Mesothelial cell of epicardium (in vitro differentiated cells): ENCODE data around the gene RBM20. TPM values are rescaled to one million over a fixed set of nuclear protein-coding genes. Genes with fewer than 3 reads are reported as not detected.

Experiments used
- DNase-seq, 2 experiments: peaks; one replicate each; pipeline ENCODE4 v3.0.0; 2021; ENCODE audit warnings: low spot score in 2 of 2; ENCODE audit not compliant: unreplicated experiment in 2 of 2
- H3K27ac Mint-ChIP-seq: 2 replicates; pipeline ENCODE4 v1.8.0; 2021; ENCODE audit warnings: mixed read lengths
- H3K27me3 Mint-ChIP-seq: 2 replicates; pipeline ENCODE4 v1.8.0; 2021; ENCODE audit warnings: low read depth, mixed read lengths
- H3K36me3 Mint-ChIP-seq: 2 replicates; pipeline ENCODE4 v1.8.0; 2021; ENCODE audit warnings: mixed read lengths
- H3K4me1 Mint-ChIP-seq: 2 replicates; pipeline ENCODE4 v1.8.0; 2021; ENCODE audit warnings: mixed read lengths
- H3K4me3 Mint-ChIP-seq: 2 replicates; pipeline ENCODE4 v1.8.0; 2021; ENCODE audit warnings: mild to moderate bottlenecking, moderate library complexity, mixed read lengths
- H3K9me3 Mint-ChIP-seq: 2 replicates; pipeline ENCODE4 v1.8.0; 2021; ENCODE audit warnings: mixed read lengths
- total RNA-seq: library from RNA; stranded (reverse); gene quantifications from 3 replicates; pipeline ENCODE4 v1.2.1, GENCODE V29; 2021
- TF ChIP-seq, protein P1 (sequence below): fragments of 200-600 bp; sonication (generic); IDR thresholded peaks from one replicate; pipeline ENCODE4 v1.5.0; 2021; ENCODE audit warnings: antibody characterized with exemption; ENCODE audit not compliant: unreplicated experiment

RBM20 gene
- total RNA-seq, 1 donor from 2014 or later = 23.3 TPM

GRCh38 chr10:110870823-110871297 is 226.7 kb downstream of the RBM20 start:
- Mint-ChIP-seq H3K36me3 (no peaks in the 10 kb centered on the region), H3K4me3 (peak overlapping the region; percentile 96), H3K9me3 (no peaks in the 10 kb centered on the region), H3K27ac (peak overlapping the region; percentile 98), H3K27me3 (no peaks in the 10 kb centered on the region), H3K4me1 (peaks cover 43% of the 10 kb centered on the region)
- TF ChIP-seq, protein P1, sequence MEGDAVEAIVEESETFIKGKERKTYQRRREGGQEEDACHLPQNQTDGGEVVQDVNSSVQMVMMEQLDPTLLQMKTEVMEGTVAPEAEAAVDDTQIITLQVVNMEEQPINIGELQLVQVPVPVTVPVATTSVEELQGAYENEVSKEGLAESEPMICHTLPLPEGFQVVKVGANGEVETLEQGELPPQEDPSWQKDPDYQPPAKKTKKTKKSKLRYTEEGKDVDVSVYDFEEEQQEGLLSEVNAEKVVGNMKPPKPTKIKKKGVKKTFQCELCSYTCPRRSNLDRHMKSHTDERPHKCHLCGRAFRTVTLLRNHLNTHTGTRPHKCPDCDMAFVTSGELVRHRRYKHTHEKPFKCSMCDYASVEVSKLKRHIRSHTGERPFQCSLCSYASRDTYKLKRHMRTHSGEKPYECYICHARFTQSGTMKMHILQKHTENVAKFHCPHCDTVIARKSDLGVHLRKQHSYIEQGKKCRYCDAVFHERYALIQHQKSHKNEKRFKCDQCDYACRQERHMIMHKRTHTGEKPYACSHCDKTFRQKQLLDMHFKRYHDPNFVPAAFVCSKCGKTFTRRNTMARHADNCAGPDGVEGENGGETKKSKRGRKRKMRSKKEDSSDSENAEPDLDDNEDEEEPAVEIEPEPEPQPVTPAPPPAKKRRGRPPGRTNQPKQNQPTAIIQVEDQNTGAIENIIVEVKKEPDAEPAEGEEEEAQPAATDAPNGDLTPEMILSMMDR = no peak
- DNase-seq = no peak

DNA sequence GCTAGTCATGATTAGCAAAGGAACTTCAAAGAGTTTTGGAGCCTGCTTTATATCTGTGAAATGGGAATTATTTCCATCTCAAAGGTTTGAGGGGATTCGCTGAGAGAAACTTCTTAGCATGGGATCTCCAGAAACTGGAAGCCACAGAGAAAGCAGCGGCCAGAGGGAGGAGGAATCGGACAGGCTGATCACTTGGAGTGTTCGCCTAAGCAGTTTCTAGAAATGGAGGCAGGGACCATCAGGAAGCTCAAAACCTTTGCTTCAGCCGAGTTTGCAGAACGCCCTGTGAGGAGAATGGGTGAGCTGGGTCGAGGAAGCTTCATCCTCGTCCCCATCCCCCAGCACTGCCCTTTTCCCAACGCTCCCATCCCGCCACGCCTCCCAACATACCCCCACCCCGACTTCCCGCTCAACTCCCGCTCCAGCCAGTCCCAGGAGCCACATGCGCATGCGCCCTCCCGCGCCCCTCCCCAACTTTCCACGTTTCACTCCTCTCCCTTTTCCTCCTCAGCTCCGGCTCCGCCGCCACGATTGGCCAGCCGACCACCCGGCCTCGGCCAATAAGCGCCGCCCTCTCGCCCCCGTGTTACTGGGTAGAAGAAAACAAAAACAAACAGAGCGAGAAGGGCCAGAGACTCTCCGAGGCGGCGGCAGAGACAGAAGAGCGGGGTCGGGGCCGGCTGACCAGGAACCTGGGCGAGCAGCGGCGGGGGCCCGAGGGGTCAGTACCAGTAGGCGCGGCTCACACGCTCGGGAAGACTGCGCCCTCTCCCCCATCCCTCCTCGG is 227.4 kb downstream of the RBM20 start, which contains the start of gene PDCD4:
Gene PDCD4 (plus strand): TSS at position 631 of the 787 bp plus-strand sequence. CDS start 4,100 bp downstream, outside the sequence.
- H3K9me3 Mint-ChIP-seq = no peaks in the 10 kb centered on the region
- peak; percentile 99 to 100 for DNase-seq
- peak within 1 kb of the TSS; percentile 96 for H3K4me3 Mint-ChIP-seq
- TF ChIP-seq, protein P1 = no peak
- no peaks in the 10 kb centered on the region for H3K27me3 Mint-ChIP-seq
- no peaks in the 10 kb centered on the region for H3K36me3 Mint-ChIP-seq
- H3K27ac Mint-ChIP-seq = peak within 1 kb of the TSS; percentile 98
- H3K4me1 Mint-ChIP-seq = peaks cover 36% of the 10 kb centered on the region

GRCh38 chr10:110872145-110872983 is 228.2 kb downstream of the RBM20 start:
- Mint-ChIP-seq H3K4me1 (peaks cover 32% of the 10 kb centered on the region), H3K4me3 (peak overlapping the region; percentile 96), H3K36me3 (peaks cover 1% of the 10 kb centered on the region), H3K27me3 (no peaks in the 10 kb centered on the region), H3K27ac (peak overlapping the region; percentile 90), H3K9me3 (no peaks in the 10 kb centered on the region)
- peak; percentile 61 to 84 for DNase-seq
- TF ChIP-seq, protein P1 = no peak

DNA sequence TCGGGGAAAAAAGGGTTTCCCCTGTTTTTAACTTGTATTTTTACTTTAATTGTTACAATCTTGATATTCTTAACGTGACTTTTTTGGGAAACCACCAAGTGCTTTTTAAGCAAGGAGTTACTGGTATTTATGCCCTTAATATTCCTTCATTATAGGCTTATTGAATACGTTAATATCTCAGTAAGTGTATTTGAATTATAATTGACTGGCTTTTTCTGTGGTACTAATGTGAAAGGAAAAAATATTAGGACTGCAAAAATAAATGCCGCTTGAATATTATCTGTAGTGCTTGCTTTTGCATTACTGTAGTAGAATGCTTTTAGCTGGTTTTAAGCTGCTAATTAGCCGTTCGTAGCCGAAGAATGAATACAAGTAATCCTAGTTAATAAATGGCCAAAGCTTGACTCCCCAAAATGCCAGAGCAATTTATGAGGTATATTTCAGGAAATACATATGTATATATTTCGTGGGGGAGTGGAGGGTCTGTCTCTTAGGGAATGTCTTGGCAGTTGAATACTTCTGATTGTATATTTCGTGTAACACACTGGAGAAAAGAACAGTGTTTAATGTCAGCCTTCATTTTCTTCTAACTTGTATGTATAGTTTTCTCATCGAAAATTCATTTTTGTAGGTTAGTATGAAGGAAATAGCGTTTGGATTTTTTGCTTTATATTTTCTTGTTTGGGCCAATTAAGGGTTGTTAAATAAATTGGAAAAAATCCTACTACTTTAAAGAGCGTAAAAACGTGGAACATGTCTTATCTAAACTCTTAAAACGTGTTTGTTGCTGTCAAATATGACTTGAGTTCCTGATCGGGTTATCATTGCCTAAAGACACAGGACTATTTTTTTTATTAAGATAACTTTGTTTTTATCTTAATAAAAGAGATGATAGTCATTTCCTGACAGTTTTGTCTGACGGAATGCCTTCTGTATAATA is 229.1 kb downstream of the RBM20 start:
- H3K27me3 Mint-ChIP-seq = no peaks in the 10 kb centered on the region
- no peaks in the 10 kb centered on the region for H3K9me3 Mint-ChIP-seq
- peak overlapping the region; percentile 90 for H3K27ac Mint-ChIP-seq
- no peak for DNase-seq
- TF ChIP-seq, protein P1 = no peak
- H3K4me1 Mint-ChIP-seq = peaks cover 29% of the 10 kb centered on the region
- peak overlapping the region; percentile 81 for H3K4me3 Mint-ChIP-seq
- H3K36me3 Mint-ChIP-seq = peaks cover 1% of the 10 kb centered on the region

DNA sequence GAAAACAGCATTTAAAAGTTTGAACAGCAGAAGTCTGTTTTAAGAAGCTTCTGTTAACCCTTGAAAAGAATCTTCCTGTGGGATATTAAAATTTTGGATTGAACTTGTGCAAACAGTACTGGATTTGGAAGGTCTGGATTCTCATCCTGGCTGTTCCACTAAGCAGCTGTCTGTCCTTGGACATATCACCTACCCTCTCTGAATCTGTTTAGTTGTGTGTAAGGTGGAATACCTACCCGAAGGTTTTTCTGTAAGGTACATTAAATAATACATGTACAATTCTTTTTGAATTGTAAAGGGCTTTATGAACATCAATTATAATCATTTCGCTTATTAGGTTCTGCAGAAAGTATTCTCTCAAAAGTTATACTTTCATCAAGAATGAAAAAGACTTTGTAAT is 229.8 kb downstream of the RBM20 start:
- Mint-ChIP-seq H3K9me3 (no peaks in the 10 kb centered on the region), H3K4me1 (peaks cover 29% of the 10 kb centered on the region), H3K27ac (peak overlapping the region; percentile 67), H3K27me3 (no peaks in the 10 kb centered on the region), H3K4me3 (peak overlapping the region; percentile 62), H3K36me3 (peaks cover 1% of the 10 kb centered on the region)
- TF ChIP-seq, protein P1 = no peak
- DNase-seq = no peak
